ENCODE data around the gene CAMK1D.

- TF ChIP-seq CTCF (IDR thresholded peaks at IDR 0.05) (no peak), POLR2AphosphoS5 (IDR thresholded peaks at IDR 0.05; ENCODE audit: insufficient read depth in 1 of 2, low read depth in 1 of 2) (no peak), POLR2A (IDR thresholded peaks at IDR 0.05) (no peak)
Measured at GRCh38 chr10:12535656-12536055, 186.3 kb downstream of the CAMK1D start.
